A549 (cell line): ENCODE measurements around the gene ZNF275. TPM values are rescaled to one million over a fixed set of nuclear protein-coding genes. Genes with fewer than 3 reads are reported as not detected.

Source experiments
- ATAC-seq, 2 experiments: fragments of 200-7000 bp in 1 of 2; fragments of >200 bp in 1 of 2; cut with Nextera tagmentation in 1 of 2; cut with Tn5 transposase in 1 of 2; 3 replicates each; pipeline versions ENCODE4 v1.8.0 to v1.9.1; 2018 to 2020; ENCODE audit warnings: mild to moderate bottlenecking in 1 of 2, moderate library complexity in 1 of 2
- CTCF ChIA-PET: fragments of 300-600 bp; sonication (Branson Sonifier 250); formaldehyde crosslinking; extraction: SDS; loops from one replicate; lab custom pipeline; 2021; ENCODE audit warnings: antibody characterized with exemption, inconsistent platforms; lab: Yijun Ruan, JAX
- POLR2A ChIA-PET: fragments of 350-600 bp; formaldehyde crosslinking; extraction: SDS; loops from one replicate; lab custom pipeline; 2021; ENCODE audit warnings: antibody characterized with exemption, inconsistent platforms; lab: Yijun Ruan, JAX
- DNase-seq, 2 experiments: peaks; one replicate each; pipeline versions ENCODE4 v3.0.0 to v3.0.0-alpha.2; 2011 to 2016; ENCODE audit warnings: low read depth in 1 of 2, low spot score in 1 of 2
- FAIRE-seq: peaks from 2 replicates; lab custom pipeline; 2011; peaks lifted over from hg19 to GRCh38; lab: Jason Lieb, UNC
- H3K27ac ChIP-seq, 2 experiments: fragments of >200 bp; sonication (Bioruptor Twin); formaldehyde crosslinking; 3 replicates each; pipeline ENCODE4 v1.5.1; 2016 to 2017
- H3K4me1 ChIP-seq: fragments of >200 bp; sonication (Bioruptor Twin); formaldehyde crosslinking; 3 replicates; pipeline ENCODE4 v1.6.1; 2016
- H3K4me2 ChIP-seq: fragments of >200 bp; sonication (Bioruptor Twin); formaldehyde crosslinking; 3 replicates; pipeline ENCODE4 v1.6.1; 2016
- H3K4me3 ChIP-seq: fragments of >200 bp; sonication (Bioruptor Twin); formaldehyde crosslinking; 3 replicates; pipeline ENCODE4 v1.5.1; 2016
- H3K9me3 ChIP-seq: fragments of >200 bp; sonication (Bioruptor Twin); formaldehyde crosslinking; 3 replicates; pipeline ENCODE4 v1.6.1; 2016
- BHLHE40 ChIP-seq: IDR thresholded peaks from 2 replicates; pipeline ENCODE4 v1.6.1; 2012; ENCODE audit warnings: low read depth, low read length, inconsistent platforms
- EHF ChIP-seq: fragments of 250-450 bp; sonication (Bioruptor Pico); IDR thresholded peaks from 2 replicates; pipeline ENCODE4 v1.5.0; 2020; ENCODE audit warnings: mild to moderate bottlenecking
- EHMT2 ChIP-seq: fragments of 200-600 bp; sonication (generic); IDR thresholded peaks from 2 replicates; pipeline ENCODE4 v1.6.1; 2016; ENCODE audit warnings: antibody characterized with exemption, low read depth, mild to moderate bottlenecking, moderate library complexity
- EP300 ChIP-seq, 2 experiments: fragments of >200 bp; sonication (Bioruptor Twin); formaldehyde crosslinking; IDR thresholded peaks; 2 replicates in 1 of 2; 3 replicates in 1 of 2; pipeline ENCODE4 v1.6.1; 2016 to 2017
- ESRRA ChIP-seq: fragments of 150-350 bp; IDR thresholded peaks from 2 replicates; pipeline ENCODE4 v1.6.1; 2014; ENCODE audit warnings: mild to moderate bottlenecking, low read length, borderline replicate concordance
- FOXS1 ChIP-seq: fragments of 250-450 bp; sonication (Bioruptor Pico); IDR thresholded peaks from 2 replicates; pipeline ENCODE4 v1.5.0; 2020; ENCODE audit warnings: mild to moderate bottlenecking, moderate library complexity
- JUN ChIP-seq, 2 experiments: fragments of >200 bp; sonication (Bioruptor Twin); formaldehyde crosslinking; IDR thresholded peaks; 2 replicates in 1 of 2; 3 replicates in 1 of 2; pipeline ENCODE4 v1.6.1; 2016 to 2017
- JUNB ChIP-seq: fragments of >200 bp; sonication (Bioruptor Twin); formaldehyde crosslinking; IDR thresholded peaks from 2 replicates; pipeline ENCODE4 v1.6.1; 2016
- KDM5A ChIP-seq: fragments of 200-600 bp; sonication (generic); IDR thresholded peaks from 2 replicates; pipeline ENCODE4 v1.6.1; 2016; ENCODE audit warnings: antibody characterized with exemption, mild to moderate bottlenecking
- MAX ChIP-seq: IDR thresholded peaks from 2 replicates; pipeline ENCODE4 v1.6.1; 2012
- PHF8 ChIP-seq: fragments of 200-600 bp; sonication (generic); IDR thresholded peaks from 2 replicates; pipeline ENCODE4 v1.6.1; 2016; ENCODE audit warnings: low read depth, mild to moderate bottlenecking, antibody characterized with exemption, moderate library complexity, borderline replicate concordance
- RAD21 ChIP-seq, 2 experiments: fragments of >200 bp in 1 of 2; sonication (Bioruptor Twin) in 1 of 2; formaldehyde crosslinking in 1 of 2; IDR thresholded peaks in 1 of 2; conservative IDR thresholded peaks in 1 of 2; 2 replicates in 1 of 2; 3 replicates in 1 of 2; pipeline ENCODE4 v1.6.1; 2012 to 2018; ENCODE audit warnings: inconsistent platforms in 1 of 2
- RARB ChIP-seq: fragments of 250-450 bp; sonication (Bioruptor Pico); IDR thresholded peaks from 2 replicates; pipeline ENCODE4 v1.8.0; 2021; ENCODE audit warnings: mild to moderate bottlenecking, moderate library complexity
- REST ChIP-seq: fragments of 200-600 bp; sonication (generic); IDR thresholded peaks from 2 replicates; pipeline ENCODE4 v1.6.1; 2016; ENCODE audit warnings: antibody characterized with exemption, mild to moderate bottlenecking, moderate library complexity
- SREBF2 ChIP-seq: fragments of 450-650 bp; IDR thresholded peaks from 2 replicates; pipeline ENCODE4 v1.6.1; 2014; ENCODE audit warnings: mild to moderate bottlenecking, moderate library complexity
- TP53 ChIP-seq: fragments of 250-450 bp; sonication (Bioruptor Pico); IDR thresholded peaks from 2 replicates; pipeline ENCODE4 v1.5.0; 2021; ENCODE audit warnings: mild to moderate bottlenecking, moderate library complexity
- USF2 ChIP-seq: fragments of 450-650 bp; IDR thresholded peaks from 2 replicates; pipeline ENCODE4 v1.6.1; 2014; ENCODE audit warnings: antibody characterized with exemption
- ZC3H11A ChIP-seq: fragments of 450-650 bp; IDR thresholded peaks from 2 replicates; pipeline ENCODE4 v1.6.1; 2014; ENCODE audit warnings: antibody characterized with exemption, mild to moderate bottlenecking
- ZFP36 ChIP-seq: fragments of 450-650 bp; IDR thresholded peaks from 2 replicates; pipeline ENCODE4 v1.6.1; 2014; ENCODE audit warnings: borderline replicate concordance; ENCODE audit not compliant: partially characterized antibody
- WGBS: methylation state at CpG from one replicate; pipeline ENCODE4 v1.1.6; 2017; ENCODE audit errors: missing lambda C conversion rate; 5-methylcytosine and 5-hydroxymethylcytosine counted together
- polyA plus RNA-seq, 4 experiments: library from polyadenylated mRNA; depleted of rRNA in 3 of 4; stranded (reverse); fragments of >200 nt; fragmentation: RNase III in 1 of 4; extraction: RNeasy Plus Mini Kit Qiagen cat#74134 plus additional on column Dnase treatment in 1 of 4; gene quantifications; 2 replicates in 3 of 4; 3 replicates in 1 of 4; pipeline ENCODE4 v1.2.3, GENCODE V29; 2011 to 2017
- TF ChIP-seq, protein P1 (sequence below): fragments of 250-450 bp; sonication (Bioruptor Pico); IDR thresholded peaks from 2 replicates; pipeline ENCODE4 v1.5.0; 2020; ENCODE audit warnings: low read depth, mild to moderate bottlenecking, moderate library complexity
- TF ChIP-seq, protein P2 (sequence below): fragments of >200 bp; sonication (Bioruptor Twin); formaldehyde crosslinking; IDR thresholded peaks from 3 replicates; pipeline ENCODE4 v1.5.1; 2016

Gene ZNF275
- polyA plus RNA-seq, 2 of the 4 experiments (the other 2 are of a cell fraction), result 3.2 to 6.5 TPM

DNA sequence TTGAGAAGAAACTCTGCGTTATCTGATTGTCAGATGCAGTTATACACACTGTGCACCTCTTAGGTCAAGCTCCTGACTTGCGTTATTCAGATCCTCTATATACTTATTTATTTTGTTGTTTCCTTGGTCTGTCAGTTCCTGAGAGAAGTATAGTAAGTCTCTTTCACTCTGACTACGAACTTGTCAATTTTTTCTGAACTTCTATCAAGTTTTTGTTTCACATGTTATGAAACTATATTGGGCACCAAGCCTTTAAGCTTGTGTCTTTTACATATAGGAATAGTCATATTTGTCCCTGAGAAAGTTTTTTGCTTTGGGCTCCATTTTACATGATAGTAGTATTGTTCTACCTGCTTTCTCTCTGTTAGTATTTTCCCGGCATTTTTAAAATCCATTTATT is 31.7 kb downstream of the ZNF275 start (continued):
- TF ChIP-seq REST, result no peak
- no peak for TF ChIP-seq BHLHE40
- no peak for TF ChIP-seq SREBF2
- no peak for TF ChIP-seq MAX
- TF ChIP-seq, protein P1, sequence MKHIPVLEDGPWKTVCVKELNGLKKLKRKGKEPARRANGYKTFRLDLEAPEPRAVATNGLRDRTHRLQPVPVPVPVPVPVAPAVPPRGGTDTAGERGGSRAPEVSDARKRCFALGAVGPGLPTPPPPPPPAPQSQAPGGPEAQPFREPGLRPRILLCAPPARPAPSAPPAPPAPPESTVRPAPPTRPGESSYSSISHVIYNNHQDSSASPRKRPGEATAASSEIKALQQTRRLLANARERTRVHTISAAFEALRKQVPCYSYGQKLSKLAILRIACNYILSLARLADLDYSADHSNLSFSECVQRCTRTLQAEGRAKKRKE (CRISPR knock-in tag), result no peak
- no peak for TF ChIP-seq JUNB
- TF ChIP-seq KDM5A, result no peak
- TF ChIP-seq USF2, result no peak

DNA sequence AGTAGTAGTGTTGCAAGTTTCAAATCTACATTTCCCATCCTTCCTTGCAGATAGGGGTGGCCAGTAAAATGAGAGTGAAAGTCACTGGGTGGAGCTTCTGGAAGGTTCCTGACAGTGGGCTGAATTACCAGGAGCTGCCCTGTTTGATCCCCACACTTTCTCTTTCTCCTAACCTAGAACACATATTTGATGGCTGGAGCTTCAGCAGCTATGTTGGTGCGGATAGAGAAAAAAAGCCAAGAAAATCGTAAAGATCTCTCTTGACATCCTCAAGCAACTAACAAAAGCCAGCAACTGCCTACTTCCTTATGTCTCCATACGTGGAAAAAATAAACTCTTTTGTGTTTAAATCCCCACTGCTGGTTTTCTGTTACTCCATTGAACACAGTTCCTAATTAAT is 32.2 kb downstream of the ZNF275 start:
- ChIA-PET CTCF (no interaction called here), POLR2A (no interaction called here)
- no peaks in the 10 kb centered on the region for H3K4me1 ChIP-seq
- H3K4me2 ChIP-seq, result no peak overlapping the region
- ATAC-seq, result no peak
- no peak for DNase-seq
- no peaks in the 10 kb centered on the region for H3K9me3 ChIP-seq
- TF ChIP-seq EHMT2 (no peak), ESRRA (no peak), REST (no peak), ZC3H11A (no peak), JUNB (no peak), SREBF2 (no peak), FOXS1 (CRISPR knock-in tag) (no peak), RAD21 (conservative IDR thresholded peaks at IDR 0.05 in 1 of 2, IDR thresholded peaks at IDR 0.05 in 1 of 2) (no peak), ZFP36 (no peak), TP53 (CRISPR knock-in tag) (no peak), RARB (CRISPR knock-in tag) (no peak), PHF8 (no peak), EHF (CRISPR knock-in tag) (no peak), JUN (IDR thresholded peaks at IDR 0.05) (no peak), EP300 (IDR thresholded peaks at IDR 0.05) (no peak)
- TF ChIP-seq, protein P2, sequence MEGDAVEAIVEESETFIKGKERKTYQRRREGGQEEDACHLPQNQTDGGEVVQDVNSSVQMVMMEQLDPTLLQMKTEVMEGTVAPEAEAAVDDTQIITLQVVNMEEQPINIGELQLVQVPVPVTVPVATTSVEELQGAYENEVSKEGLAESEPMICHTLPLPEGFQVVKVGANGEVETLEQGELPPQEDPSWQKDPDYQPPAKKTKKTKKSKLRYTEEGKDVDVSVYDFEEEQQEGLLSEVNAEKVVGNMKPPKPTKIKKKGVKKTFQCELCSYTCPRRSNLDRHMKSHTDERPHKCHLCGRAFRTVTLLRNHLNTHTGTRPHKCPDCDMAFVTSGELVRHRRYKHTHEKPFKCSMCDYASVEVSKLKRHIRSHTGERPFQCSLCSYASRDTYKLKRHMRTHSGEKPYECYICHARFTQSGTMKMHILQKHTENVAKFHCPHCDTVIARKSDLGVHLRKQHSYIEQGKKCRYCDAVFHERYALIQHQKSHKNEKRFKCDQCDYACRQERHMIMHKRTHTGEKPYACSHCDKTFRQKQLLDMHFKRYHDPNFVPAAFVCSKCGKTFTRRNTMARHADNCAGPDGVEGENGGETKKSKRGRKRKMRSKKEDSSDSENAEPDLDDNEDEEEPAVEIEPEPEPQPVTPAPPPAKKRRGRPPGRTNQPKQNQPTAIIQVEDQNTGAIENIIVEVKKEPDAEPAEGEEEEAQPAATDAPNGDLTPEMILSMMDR, result no peak
- TF ChIP-seq, protein P1 (CRISPR knock-in tag), result no peak
- 44% methylated on average over 3 of the region's 3 CpGs for WGBS
- FAIRE-seq, result no peak
- H3K4me3 ChIP-seq, result no peak overlapping the region
- no peak overlapping the region for H3K27ac ChIP-seq
